HepG2 (cell line): ENCODE data around the gene MT1G. TPM values are rescaled to one million over a fixed set of nuclear protein-coding genes. Genes with fewer than 3 reads are reported as not detected.

Experiments
- ARID3A ChIP-seq: IDR thresholded peaks from 2 replicates; pipeline ENCODE4 v1.6.1; 2012; ENCODE audit warnings: low read depth, low read length, improper control_type of control experiment
- MTF1 ChIP-seq: sonication (generic); formaldehyde crosslinking; IDR thresholded peaks from 2 replicates; pipeline ENCODE4 v1.5.0; 2020; ENCODE audit warnings: missing genetic modification reagents
- NFKB2 ChIP-seq: sonication (generic); formaldehyde crosslinking; IDR thresholded peaks from 2 replicates; pipeline ENCODE4 v1.4.0; 2020; ENCODE audit warnings: missing genetic modification reagents, borderline replicate concordance
- SIX1 ChIP-seq: sonication (generic); formaldehyde crosslinking; IDR thresholded peaks from 2 replicates; pipeline ENCODE4 v1.4.0; 2020; ENCODE audit warnings: missing genetic modification reagents, borderline replicate concordance
- SP1 ChIP-seq, 2 experiments: fragments of 450-650 bp in 1 of 2; sonication (generic) in 1 of 2; formaldehyde crosslinking in 1 of 2; IDR thresholded peaks; 2 replicates each; pipeline versions ENCODE4 v1.4.0 to v1.6.1; 2016 to 2020; ENCODE audit warnings: missing genetic modification reagents in 1 of 2
- SP5 ChIP-seq: IDR thresholded peaks from 2 replicates; pipeline ENCODE4 v1.6.1; 2016; ENCODE audit warnings: low read depth, borderline replicate concordance
- TCF7L2 ChIP-seq: IDR thresholded peaks from 2 replicates; pipeline ENCODE4 v1.6.1; 2011; ENCODE audit warnings: mild to moderate bottlenecking, low read depth, low read length, moderate library complexity
- ZEB1 ChIP-seq: IDR thresholded peaks from 2 replicates; pipeline ENCODE4 v1.6.1; 2012; ENCODE audit warnings: mild to moderate bottlenecking, low read depth, inconsistent platforms; ENCODE audit not compliant: insufficient replicate concordance
- ZHX2 ChIP-seq, 2 experiments: sonication (generic) in 1 of 2; formaldehyde crosslinking in 1 of 2; IDR thresholded peaks; 2 replicates each; pipeline versions ENCODE4 v1.6.1 to v1.9.0; 2014 to 2022; ENCODE audit warnings: antibody characterized with exemption in 1 of 2, borderline replicate concordance in 1 of 2, inconsistent platforms in 1 of 2, low read depth in 1 of 2, missing genetic modification reagents in 1 of 2
- ZNF224 ChIP-seq: sonication (generic); formaldehyde crosslinking; IDR thresholded peaks from 2 replicates; pipeline ENCODE4 v1.5.0; 2020; ENCODE audit warnings: mild to moderate bottlenecking, missing genetic modification reagents
- ZNF615 ChIP-seq: sonication (generic); formaldehyde crosslinking; IDR thresholded peaks from 2 replicates; pipeline ENCODE4 v1.5.0; 2020; ENCODE audit warnings: mild to moderate bottlenecking, missing genetic modification reagents, borderline replicate concordance
- ZNF629 ChIP-seq: sonication (generic); formaldehyde crosslinking; conservative IDR thresholded peaks from 2 replicates; pipeline ENCODE4 v1.5.0; 2020; ENCODE audit warnings: missing genetic modification reagents
- ZNF777 ChIP-seq: sonication (generic); formaldehyde crosslinking; IDR thresholded peaks from 2 replicates; pipeline ENCODE4 v1.4.0; 2020; ENCODE audit warnings: missing genetic modification reagents
- ZNF878 ChIP-seq: sonication (generic); formaldehyde crosslinking; IDR thresholded peaks from 2 replicates; pipeline ENCODE4 v1.8.1; 2023; ENCODE audit warnings: mild to moderate bottlenecking, missing genetic modification reagents, moderate library complexity
- polyA plus RNA-seq, 8 experiments: library from polyadenylated mRNA; depleted of rRNA in 3 of 8; stranded (reverse) in 7 of 8; unstranded in 1 of 8; fragments of >200 nt; fragmentation: Illumina TruSeq in 4 of 8; extraction: Trizol in 4 of 8; gene quantifications; 2 replicates each; pipeline versions ENCODE4 v1.2.1 to v1.2.3, GENCODE V29; 2011 to 2016; ENCODE audit warnings: low read depth in 4 of 8, missing spikeins in 1 of 8, mixed read lengths in 1 of 8; ENCODE audit not compliant: insufficient read depth in 1 of 8
- total RNA-seq, 5 experiments: library from RNA; depleted of rRNA; stranded (reverse); fragments of >200 nt; fragmentation: Illumina TruSeq; extraction: Trizol; gene quantifications; 2 replicates each; pipeline ENCODE4 v1.2.3, GENCODE V29; 2016; ENCODE audit warnings: low read depth in 1 of 5
- TF ChIP-seq, protein P1 (sequence below): sonication (generic); formaldehyde crosslinking; IDR thresholded peaks from 2 replicates; pipeline ENCODE4 v1.5.0; 2020; ENCODE audit warnings: missing genetic modification reagents, mild to moderate bottlenecking, borderline replicate concordance
- TF ChIP-seq, protein P2 (sequence below): sonication (generic); IDR thresholded peaks from 2 replicates; pipeline ENCODE4 v1.6.1; 2016; ENCODE audit warnings: low read depth, borderline replicate concordance

MT1G gene
- total and polyA plus RNA-seq, 2 of the 13 experiments (the other 11 are each of a cell fraction or from before 2014, with no cell fraction given): 3.6 to 377 TPM

DNA sequence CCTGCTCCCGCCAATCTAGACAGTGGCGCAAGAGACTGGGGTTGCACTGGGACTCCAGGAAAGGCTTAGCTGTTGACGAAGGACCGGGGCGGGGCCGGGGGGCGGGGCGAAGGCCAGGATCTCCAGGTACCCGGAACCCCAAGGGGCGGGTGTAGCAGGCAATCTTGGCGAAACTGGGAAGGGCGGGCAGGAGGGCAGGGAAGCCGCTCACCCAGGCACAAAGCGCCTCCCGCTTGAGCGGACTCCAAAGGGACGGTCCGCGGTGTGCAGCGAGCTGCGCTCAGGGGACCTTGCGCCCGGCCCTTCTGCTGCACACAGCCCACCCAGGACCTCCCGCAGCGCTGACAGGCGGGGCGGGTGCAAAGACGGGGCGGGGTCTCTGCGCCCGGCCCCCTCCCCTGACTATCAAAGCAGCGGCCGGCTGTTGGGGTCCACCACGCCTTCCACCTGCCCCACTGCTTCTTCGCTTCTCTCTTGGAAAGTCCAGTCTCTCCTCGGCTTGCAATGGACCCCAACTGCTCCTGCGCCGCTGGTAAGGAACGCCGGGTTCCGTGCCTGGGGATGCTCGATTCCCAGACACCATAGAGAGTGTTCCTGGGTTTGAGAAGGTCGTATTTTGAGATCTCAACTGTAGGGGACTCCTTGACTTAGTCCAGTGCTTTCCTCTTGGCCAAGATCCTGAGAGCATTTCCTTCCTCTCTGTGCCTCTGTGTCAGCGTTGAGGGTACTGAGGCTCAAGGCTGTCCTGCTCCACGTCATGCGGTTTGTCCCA lies 10.1 kb downstream of the MT1G start, which contains the start of gene MT1F (continued):
- TF ChIP-seq ZNF629 (CRISPR knock-in tag) (no peak), ZNF777 (peak; percentile 35), ZNF615 (CRISPR knock-in tag) (0 out of 2 replicates have a peak, but pooled peaks have one; percentile 34), NFKB2 (CRISPR knock-in tag) (peak; percentile 37; the same call in 1 of the 2 replicates), TCF7L2 (no peak), ZNF224 (CRISPR knock-in tag) (no peak; the same call in 1 of the 2 replicates), ZHX2 (IDR thresholded peaks at IDR 0.05; ENCODE audit: low read depth) (no peak), ZHX2 (CRISPR knock-in tag; IDR thresholded peaks at IDR 0.05; ENCODE audit: borderline replicate concordance) (no peak), ZEB1 (no peak), SIX1 (no peak), SP5 (CRISPR knock-in tag) (peak; percentile 4), MTF1 (peak; percentile 99), ZNF878 (CRISPR knock-in tag) (no peak), ARID3A (no peak), SP1 (IDR thresholded peaks at IDR 0.05) (no peak), SP1 (CRISPR knock-in tag; IDR thresholded peaks at IDR 0.05) (peak; percentile 13; the same call in 1 of the 2 replicates)
- TF ChIP-seq, protein P1, sequence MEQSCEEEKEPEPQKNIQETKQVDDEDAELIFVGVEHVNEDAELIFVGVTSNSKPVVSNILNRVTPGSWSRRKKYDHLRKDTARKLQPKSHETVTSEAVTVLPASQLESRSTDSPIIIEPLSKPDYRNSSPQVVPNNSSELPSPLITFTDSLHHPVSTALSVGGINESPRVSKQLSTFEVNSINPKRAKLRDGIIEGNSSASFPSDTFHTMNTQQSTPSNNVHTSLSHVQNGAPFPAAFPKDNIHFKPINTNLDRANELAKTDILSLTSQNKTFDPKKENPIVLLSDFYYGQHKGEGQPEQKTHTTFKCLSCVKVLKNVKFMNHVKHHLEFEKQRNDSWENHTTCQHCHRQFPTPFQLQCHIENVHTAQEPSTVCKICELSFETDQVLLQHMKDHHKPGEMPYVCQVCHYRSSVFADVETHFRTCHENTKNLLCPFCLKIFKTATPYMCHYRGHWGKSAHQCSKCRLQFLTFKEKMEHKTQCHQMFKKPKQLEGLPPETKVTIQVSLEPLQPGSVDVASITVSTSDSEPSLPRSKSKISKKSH (CRISPR knock-in tag): no peak
- TF ChIP-seq, protein P2, sequence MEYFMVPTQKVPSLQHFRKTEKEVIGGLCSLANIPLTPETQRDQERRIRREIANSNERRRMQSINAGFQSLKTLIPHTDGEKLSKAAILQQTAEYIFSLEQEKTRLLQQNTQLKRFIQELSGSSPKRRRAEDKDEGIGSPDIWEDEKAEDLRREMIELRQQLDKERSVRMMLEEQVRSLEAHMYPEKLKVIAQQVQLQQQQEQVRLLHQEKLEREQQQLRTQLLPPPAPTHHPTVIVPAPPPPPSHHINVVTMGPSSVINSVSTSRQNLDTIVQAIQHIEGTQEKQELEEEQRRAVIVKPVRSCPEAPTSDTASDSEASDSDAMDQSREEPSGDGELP: no peak
